NCI-H2196 (cell line): ENCODE measurements around the gene CALHM3.
A peak's percentile ranks its signal among the peaks of the same experiment; 100 is the strongest.

Source experiments
- DNase-seq: peaks from one replicate; lab custom pipeline; 2025; ENCODE audit not compliant: unreplicated experiment; lab: John Stamatoyannopoulos, UW

The CALHM3 gene

DNA sequence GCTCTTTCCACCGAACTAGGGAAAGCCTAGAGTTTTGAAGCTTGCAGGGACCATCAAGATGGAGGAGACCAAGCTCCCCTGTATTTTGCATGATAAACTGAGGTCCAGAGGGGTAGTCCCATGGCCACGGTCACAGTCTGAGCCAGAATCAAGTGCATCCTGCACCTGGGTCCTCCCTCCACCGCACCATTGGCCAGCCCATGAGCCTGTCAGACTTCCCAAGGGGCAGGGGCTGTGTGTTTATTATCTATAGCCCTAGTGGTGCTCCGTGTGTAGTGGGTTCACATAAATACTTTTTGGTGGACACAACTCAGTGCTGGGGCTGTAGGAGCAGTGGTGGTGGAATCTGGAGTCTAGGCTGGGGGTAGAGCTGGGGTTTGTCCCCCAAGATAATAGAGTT lies 3.6 kb downstream of the CALHM3 start:
- no peak for DNase-seq

DNA sequence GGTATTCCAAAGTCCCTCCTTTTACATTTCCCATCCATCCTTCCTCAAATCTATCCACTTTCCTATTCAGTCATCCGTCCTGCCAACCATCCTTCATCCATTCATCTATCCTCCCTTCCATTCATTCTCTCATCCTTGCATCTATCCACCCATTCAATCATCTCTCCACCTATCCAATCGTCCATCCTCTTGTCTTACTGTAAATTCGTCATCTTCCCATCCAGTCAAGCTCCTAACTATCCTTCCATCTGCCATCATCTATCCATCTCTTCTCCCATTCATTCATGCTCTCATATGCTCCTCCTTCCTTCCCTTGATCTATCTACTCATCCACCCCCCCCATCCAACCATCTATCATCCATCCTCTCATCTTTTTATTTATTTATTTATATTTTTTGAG lies 5.0 kb downstream of the CALHM3 start:
- DNase-seq = no peak

DNA sequence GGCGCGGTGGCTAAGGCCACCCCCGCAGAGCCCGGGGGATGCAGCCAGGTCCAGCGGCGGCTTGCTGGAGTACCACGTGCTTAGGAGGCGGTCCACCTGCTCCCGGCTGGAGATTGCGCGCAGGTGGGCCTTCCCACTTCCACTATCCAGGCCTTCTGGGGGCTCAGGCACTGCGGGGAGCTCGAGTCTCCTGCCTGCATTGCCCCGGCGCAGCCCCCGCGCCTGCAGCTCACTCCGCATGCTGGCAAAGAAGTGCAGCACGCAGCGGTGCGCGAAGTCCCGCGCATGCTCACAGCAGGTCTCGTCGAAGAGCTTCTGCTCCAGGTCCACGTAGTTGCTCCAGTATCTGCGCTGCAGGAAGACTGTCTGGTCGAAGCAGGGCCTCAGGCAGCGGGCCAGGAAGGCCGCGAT lies 5.8 kb downstream of the CALHM3 start:
- DNase-seq = no peak

DNA sequence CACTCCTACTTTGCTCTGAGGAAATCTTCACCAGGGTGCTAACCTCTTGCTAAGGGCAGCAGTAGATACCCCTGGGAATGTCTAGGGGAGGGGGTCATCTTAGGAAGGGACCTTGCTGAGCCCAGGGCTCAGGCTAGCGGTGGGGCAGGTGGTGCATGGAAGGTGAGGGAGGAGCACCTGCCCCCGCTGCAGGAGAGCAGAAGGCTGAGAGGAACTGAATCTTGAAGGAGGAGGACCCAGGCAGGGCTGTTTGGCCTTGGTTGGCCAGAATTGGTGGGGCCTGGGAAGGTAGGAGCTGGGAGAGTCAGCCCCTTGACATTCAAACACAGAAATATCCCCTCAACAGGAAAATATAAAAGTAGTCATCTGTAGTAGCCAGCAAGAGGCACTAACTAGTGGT lies 7.0 kb downstream of the CALHM3 start:
- no peak for DNase-seq

DNA sequence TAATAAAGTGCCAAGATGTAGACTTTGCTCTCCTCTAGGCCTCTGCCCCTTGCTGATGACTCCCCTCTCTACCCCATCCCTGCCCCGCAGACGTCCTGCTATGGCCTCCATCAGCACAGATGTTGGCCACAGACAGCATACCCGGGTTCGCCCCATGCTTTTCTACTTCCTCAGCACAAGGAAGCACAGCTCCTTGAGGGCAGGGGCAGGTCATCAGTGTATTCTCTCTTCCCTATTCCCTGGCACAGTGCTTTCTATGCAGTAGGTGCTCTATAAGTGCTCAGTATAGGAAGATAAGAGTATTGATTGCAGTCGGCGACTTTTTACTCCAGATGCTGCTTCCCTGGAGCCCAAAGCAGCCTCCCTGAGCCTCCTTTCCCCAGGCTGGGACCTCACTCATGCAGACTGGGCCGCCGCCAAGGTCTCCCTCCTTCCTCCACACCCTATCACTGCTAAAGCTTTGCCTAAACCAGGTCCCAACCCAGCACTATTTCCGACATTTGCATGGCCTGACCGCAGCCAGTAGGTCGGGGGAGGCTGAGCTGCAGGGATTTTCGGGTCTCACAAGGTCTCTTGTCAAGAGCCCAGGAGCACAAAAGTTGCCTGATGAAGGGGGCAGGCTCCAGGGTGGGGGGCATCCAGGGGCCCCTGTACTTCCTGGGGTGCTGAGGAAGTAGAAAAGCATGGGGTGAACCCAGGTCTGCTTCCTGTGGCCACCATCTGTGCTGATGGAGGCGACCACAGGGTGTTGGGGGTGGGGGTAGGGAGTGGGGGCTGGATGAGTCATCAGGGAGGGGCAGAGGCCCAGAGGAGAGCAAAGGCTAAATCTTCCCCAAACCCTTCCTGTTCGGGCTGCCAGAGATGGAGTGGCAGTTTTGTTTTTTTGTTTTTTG lies 8.0 kb downstream of the CALHM3 start:
- no peak for DNase-seq

DNA sequence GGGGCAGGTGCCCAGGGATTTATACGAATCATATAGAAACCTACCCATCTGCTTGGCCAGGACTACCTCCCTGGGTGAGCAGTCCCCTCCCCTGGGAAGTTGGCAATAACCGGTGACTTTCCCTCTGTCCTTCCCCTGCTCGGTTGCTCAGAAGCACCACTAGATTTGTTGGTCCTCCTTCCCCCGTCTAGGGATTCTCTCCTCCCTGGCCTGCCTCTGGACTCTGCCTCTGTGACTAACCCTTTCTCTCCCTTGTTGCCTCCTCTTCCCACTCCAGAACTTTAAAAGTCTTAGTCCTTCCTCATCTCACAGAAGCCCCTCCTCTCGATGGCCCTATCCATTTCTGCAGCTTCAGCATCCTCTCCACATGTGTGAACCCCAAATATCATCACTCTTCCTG lies 9.8 kb downstream of the CALHM3 start:
- DNase-seq = no peak

DNA sequence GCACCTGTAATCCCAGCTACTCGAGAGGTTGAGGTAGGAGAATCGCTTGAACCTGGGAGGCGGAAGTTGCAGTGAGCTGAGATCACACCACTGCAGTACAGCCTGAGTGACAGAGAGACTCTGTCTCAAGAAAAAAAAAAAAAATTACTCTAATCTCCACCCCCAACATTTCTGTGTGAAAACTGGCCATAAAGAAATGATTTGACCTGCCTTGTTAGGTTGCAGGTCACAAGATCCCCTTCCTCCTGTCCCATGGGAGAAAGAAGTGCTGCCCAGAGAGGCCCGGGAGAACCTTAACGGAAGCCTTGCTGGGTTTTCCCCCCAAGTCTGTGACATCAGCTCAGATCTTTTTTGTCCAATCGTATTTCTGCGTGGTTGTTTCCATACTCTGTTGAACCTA lies 11.6 kb downstream of the CALHM3 start:
- DNase-seq = no peak

DNA sequence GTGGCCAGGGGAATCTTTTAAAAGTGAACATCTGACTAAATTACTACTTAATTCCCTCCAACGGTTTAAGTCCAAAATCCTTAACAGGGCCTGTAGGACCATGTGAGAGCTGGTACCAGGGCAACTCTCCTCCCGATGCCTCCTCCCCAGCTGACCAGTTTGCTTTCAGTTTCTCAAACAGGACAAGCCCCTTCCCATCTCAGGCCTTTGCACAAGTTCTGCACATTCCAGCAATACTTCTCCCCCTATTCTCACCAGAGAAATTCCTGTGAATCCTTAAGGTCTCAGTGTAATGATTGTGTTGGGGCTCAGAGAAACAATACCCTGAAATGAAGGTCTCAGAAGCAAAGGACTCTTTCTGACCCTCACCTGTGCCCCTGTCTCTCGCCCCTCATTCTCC lies 12.3 kb downstream of the CALHM3 start:
- DNase-seq = no peak

DNA sequence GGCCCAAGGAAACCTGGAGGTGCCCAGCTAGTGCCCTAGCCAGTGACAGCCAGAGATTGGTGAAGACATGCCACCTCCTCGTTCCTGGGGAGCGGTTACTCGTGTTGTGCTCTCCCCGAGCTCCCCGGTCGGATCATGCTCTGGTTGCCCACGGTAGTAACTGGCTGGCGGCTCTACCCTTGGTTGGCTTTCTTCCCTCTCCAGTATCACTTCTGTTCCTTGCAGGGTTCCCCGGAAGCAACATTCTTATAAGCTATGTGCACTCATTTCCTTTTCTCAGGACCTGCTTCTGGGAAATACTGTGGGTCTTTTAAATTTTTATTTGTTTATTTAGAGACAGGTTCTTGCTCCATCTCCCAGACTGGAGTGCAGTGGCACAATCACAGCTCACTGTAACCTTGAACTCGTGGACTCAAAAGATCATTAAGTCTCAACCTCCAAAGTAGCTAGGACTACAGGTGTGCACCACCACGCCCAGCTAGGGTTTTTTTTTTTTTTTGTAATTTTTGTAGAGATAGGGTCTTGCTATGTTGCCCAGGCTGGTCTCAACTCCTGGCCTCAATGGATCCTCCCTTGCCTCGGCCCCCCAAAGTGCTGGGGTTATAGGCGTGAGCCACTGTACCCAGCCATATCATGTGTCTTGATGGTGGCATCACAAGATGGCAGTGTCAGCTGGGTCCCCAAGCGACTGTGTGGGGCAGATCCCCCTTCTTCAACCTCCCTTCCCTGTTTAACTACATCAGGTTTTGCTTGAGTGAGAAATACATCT lies 13.4 kb downstream of the CALHM3 start:
- DNase-seq = no peak

DNA sequence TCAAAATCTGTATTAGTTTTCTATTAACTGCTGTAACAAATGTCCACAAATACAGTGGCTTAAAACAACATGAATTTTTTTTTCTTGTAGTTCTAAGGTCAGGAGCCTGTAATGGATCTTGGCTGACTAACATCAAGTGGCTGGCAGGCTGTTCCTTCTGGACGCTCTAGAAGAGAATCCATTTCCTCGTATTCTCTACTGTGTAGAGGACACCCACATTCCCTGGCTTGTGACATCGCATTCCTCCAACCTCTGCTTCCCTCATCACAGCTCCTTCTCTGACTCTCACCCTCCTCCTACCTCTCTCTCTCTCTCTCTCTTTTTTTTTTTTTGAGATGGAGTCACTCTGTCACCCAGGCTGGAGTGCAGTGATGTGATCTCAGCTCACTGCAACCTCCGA lies 15.5 kb downstream of the CALHM3 start:
- DNase-seq = no peak

DNA sequence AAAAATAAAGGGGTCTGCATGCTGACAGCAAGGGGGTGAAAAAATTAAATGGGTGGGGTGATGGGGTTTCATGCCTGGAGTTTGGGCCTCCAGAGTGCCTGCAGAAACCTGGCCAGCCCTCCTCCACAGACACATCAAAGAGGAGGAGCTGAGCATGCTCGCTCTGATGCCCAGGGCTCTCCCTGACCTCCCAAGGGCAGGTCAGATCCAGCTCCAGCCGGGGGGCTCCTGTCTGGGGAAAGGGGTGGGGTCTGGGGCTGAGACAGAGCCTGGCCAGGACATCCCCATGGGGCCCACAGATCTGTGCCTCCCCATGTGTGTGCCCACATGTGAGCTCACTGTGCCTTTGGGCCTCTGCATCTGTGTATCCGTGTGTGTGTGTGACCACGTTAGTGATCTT lies 19.4 kb downstream of the CALHM3 start:
- DNase-seq = no peak

DNA sequence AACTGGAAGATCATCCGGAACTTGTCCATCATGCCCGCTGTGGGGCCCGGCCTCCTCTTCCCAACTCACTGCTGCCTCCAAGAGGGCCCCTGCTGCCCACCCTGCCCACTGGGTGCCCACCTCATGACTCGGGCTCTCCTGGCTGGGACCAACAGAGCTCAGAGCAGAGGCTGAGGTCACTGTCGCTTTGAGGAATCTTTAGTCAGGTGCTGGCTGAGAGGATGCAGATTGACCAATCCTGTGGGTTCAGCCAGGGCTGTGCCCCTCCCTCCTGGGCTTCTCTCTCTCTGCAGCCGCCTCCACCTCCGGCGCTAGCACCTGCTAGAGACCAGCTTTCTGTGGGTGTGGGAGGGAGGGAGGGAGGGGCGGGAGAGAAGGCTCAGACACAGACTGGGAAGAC lies 20.3 kb downstream of the CALHM3 start, which contains the start of gene CALHM1:
TSS of gene CALHM1 (minus strand) at position 181 of the 400 bp plus-strand sequence. CDS start at position 32, 149 bp downstream.
- DNase-seq = peak; percentile 72

DNA sequence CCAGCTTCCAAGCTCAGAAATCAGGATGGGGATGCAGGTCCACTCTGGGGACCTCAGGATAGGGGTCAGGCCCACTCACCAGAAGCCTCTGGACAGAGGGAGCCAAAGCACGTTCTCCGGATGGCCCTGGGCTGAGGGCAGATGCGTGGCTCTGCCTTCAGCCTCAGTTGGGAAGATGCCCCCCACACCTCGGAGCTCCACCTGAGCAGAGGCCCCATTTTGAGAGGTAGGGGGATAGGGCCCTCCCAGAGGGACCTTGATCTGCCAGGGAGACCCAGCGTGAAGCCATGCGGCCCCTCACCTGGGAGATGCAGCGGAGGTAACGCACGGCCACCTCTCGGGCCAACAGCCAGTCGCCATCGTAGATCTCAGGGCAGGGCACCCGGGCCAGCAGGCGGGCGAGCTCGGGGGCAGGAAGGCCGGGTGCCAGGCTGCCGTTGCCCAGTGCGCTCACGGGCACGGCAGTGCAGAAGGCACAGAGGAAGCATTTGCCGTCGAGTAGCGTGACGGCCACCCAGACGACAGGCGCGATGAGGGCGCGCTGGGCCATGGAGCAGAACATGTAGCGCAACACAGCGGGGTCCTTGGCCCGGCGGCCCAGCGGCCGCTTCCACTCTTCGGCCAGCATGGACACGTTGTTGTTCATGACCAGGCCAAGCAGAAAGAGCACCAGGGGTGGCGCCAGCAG lies 21.0 kb downstream of the CALHM3 start:
- DNase-seq = no peak

DNA sequence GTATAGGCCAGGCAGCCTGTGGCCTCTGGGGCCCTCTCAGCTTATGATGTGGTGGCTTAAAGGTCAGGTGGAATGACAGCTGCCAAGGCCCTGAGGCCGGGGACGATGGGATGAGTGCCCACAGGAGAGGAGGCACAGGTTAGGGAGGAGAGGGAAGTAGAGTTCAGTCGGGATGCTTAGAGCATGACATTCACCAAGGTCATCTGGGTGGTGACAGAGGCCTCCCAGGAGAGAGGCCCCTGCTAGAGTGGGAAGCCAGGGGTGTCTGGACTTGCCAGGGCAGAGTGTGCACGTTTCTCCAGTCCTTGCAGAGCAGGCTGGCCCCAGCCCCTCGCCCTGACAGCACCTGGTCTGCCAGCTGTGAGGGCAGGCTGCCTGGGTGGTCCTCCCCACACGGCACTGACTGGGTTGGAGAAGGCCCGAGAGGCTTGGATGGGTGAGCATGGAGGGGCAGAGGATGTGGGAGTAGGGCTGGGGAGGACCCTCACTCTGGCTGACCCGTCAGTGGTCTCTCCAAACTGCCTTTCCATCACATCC lies 21.8 kb downstream of the CALHM3 start:
- no peak for DNase-seq

DNA sequence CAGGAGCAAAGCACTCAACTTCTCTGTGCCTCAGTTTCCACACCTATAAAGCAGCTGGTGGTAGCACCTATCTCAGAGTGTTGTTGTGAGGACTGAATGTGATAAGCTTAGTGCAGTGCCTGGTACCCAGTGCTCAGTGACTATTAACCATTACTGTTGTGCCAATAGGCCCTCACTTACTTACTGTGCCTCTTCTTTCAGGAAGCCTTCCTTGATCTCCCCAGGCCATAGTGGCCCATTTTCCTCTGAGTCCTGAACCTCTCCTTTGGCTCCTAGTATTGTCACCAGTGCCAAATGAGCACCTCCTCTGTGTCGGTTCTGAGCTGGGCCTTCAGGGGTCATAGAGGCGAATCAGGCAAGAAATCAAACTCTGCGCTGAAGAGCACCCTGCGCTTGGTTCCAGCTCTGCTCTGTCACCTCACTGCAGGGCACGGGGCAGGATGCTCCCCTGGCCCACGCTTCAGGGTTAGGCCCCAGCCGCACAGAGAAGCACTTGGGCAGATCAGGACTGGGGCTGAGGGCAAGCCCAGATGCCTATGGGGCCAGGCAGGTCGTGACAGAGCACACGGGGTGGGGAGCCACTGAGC lies 22.9 kb downstream of the CALHM3 start:
- no peak for DNase-seq

DNA sequence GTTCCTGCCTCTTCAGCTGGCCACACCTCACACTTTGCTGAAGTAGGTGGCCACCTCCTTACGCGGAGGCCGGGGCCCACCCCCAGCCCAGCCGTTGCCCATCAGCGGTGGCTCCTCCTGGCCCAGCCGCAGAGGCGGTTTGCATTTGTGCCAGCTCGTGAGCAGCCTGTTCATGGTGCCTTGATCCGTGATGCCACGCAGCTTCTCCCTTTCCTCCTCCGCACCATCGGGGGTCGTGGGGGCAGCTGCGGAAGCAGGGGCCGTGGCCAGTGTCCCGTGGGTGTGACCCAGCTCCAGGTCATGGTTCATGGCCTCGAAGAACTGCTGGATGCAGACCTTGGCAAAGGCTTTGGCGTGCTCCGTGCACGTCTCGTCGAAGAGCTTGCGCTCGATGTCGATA lies 23.8 kb downstream of the CALHM3 start:
- DNase-seq = no peak

DNA sequence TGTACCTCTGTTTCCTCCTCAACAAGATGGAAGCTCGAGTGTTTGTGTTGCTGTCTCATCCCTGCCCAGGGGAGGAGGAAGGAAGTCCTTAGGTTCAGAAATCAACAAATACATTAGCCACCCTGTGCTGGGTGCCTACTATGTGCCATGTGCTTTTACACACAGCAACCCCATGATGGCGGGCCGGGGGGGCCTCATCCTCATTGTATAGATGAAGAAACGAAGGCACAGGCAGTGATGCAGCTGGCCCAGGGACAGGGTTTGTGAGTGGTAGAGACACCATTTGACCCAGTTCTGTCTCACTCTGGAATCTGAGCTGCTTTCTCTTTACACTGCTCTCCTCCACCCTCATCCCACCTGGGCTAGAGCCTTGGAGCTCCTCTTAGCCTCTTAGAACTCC lies 25.0 kb downstream of the CALHM3 start:
- no peak for DNase-seq

DNA sequence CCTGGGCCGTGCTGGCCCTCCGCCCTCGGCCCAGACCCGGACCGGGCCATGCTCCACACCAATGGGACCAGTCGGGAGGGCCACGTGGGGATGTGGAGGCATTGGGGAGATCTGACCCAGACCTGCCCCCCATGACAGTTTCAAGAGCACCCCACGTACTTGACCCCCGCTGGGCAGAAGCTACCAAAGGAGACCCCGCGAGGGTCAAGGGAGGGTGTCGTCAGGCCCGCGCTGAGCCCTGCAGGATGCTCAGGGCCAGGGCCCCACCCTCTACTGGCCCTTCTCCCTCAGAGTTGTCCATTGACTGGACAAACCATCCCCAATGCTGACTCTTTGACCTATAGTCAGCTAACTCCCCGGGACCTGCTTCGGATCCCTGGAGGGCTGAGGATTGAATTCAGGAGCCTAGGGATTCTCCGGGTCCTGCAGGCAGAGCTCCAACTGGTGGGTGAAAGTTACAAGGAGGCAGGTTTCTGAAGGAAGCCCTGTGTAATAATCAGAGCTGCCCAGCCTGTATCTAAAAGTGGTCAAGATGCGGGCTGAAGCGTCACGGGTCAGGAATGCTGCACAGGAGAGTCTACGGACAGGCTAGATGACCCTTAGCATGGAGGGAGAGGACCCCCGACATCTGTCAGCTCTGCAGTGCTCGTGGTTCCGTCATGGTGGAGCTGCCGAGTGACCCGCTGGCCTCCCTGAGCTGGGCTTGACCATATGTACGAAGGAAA lies 26.4 kb downstream of the CALHM3 start:
- no peak for DNase-seq

DNA sequence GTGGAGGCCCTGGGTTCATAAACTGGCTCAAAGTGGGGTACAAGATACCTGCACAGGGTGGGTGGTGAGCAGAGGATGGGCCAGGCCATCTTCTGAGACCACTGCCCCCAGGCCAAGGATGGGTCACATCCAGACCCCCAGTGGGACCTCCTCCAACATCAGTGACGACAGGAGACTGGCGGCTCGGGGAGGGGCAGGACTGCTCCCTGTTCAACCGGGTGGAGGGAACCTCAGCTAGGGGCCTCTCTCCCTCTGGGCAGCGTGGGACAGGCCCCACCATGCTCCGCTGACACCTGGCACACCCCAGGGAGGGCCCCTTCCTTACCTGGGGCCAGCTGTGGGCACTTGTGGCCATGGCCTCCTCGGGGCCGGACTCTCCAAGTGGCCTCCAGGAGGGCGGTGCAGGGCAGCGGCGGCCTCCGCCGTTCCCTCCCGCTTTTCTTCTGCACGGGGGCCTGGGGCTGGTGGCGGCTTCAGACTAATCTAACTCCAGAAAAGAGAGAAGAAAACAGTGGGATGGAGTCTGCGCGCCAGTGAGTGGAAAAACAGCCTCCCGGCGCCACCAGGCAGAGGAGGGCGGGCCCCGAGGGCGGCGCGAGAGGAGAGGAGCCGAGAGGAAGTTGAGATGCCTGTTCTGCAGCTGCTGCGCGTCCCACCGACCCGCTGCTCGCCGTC lies 27.1 kb downstream of the CALHM3 start, which contains the start of gene CALHM2:
TSS of gene CALHM2 (minus strand) at position 540 of the 675 bp plus-strand sequence. CDS start 2,429 bp downstream, outside the sequence.
- DNase-seq = no peak
